HFFc6 (cell line): ENCODE data around the gene OR7G2. TPM values are rescaled to one million over a fixed set of nuclear protein-coding genes. Genes with fewer than 3 reads are reported as not detected.

Experiments
- DNase-seq: peaks from one replicate; pipeline ENCODE4 v3.0.0-alpha.2; 2018
- H3K27ac Mint-ChIP-seq: 2 replicates; pipeline ENCODE4 v1.8.0; 2020; ENCODE audit warnings: mild to moderate bottlenecking, mixed read lengths
- H3K27me3 Mint-ChIP-seq: 2 replicates; pipeline ENCODE4 v1.8.0; 2021; ENCODE audit warnings: mild to moderate bottlenecking, moderate library complexity, mixed read lengths; ENCODE audit not compliant: insufficient read depth
- H3K36me3 Mint-ChIP-seq: 2 replicates; pipeline ENCODE4 v1.8.0; 2021; ENCODE audit warnings: low read depth, mixed read lengths
- H3K4me1 Mint-ChIP-seq: 2 replicates; pipeline ENCODE4 v1.8.0; 2020; ENCODE audit warnings: low read depth, mixed read lengths
- H3K4me3 Mint-ChIP-seq: 2 replicates; pipeline ENCODE4 v1.8.0; 2020; ENCODE audit warnings: mild to moderate bottlenecking, moderate library complexity, mixed read lengths
- H3K9me3 Mint-ChIP-seq: 2 replicates; pipeline ENCODE4 v1.8.0; 2020; ENCODE audit warnings: mild to moderate bottlenecking, mixed read lengths
- total RNA-seq, 6 experiments: library from RNA; stranded (reverse); fragmentation: NEBNext Ultra II Directional; extraction: Animal tissue kit (Norgen Biotek cat#: 25700); gene quantifications; 2 replicates in 1 of 6; 3 replicates in 5 of 6; pipeline ENCODE4 v1.2.3, GENCODE V29; 2021
- TF ChIP-seq, protein P1 (sequence below): fragments of 200-600 bp; sonication (generic); IDR thresholded peaks from 2 replicates; pipeline ENCODE4 v1.5.0; 2021; ENCODE audit warnings: antibody characterized with exemption, mild to moderate bottlenecking

OR7G2 gene
- total RNA-seq, 6 experiments from 2014 or later: not detected

DNA sequence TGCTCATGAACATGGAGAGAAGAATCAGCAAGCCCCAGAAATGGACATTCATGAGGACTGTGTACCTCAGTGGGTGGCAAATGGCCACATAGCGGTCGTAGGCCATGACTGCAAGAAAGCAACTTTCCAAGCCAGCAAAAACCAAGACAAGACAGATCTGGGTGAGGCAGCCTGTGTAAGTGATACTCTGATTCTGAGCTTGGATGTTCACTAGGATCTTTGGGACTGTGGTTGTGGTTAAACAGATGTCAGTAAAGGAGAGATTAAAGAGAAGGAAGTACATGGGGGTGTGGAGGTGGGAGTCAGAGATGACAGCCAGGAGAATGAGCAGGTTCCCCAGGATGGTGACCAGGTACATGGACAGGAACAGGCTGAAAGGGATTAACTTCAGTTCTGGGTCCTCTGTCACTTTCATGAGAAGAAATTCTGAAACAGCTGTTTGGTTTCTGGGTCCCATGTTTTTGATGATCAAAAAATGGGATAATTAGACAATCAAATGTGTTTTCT is 8.1 kb upstream of the OR7G2 start, which contains the start of gene OR7G1:
TSS of gene OR7G1 (minus strand) at position 457 of the 507 bp plus-strand sequence. CDS start at position 457, 0 bp downstream.
- H3K27ac Mint-ChIP-seq: no peak within 1 kb of the TSS

GRCh38 chr19:9109959-9110358 is 2.7 kb upstream of the OR7G2 start:
- peaks cover 10% of the 10 kb centered on the region for H3K9me3 Mint-ChIP-seq
- no peak overlapping the region for H3K4me3 Mint-ChIP-seq
- H3K27me3 Mint-ChIP-seq: no peaks in the 10 kb centered on the region; the same call in 1 of the 2 replicates
- DNase-seq: no peak
- no peak overlapping the region for H3K27ac Mint-ChIP-seq
- no peaks in the 10 kb centered on the region for H3K4me1 Mint-ChIP-seq
- TF ChIP-seq, protein P1, sequence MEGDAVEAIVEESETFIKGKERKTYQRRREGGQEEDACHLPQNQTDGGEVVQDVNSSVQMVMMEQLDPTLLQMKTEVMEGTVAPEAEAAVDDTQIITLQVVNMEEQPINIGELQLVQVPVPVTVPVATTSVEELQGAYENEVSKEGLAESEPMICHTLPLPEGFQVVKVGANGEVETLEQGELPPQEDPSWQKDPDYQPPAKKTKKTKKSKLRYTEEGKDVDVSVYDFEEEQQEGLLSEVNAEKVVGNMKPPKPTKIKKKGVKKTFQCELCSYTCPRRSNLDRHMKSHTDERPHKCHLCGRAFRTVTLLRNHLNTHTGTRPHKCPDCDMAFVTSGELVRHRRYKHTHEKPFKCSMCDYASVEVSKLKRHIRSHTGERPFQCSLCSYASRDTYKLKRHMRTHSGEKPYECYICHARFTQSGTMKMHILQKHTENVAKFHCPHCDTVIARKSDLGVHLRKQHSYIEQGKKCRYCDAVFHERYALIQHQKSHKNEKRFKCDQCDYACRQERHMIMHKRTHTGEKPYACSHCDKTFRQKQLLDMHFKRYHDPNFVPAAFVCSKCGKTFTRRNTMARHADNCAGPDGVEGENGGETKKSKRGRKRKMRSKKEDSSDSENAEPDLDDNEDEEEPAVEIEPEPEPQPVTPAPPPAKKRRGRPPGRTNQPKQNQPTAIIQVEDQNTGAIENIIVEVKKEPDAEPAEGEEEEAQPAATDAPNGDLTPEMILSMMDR: no peak
- no peaks in the 10 kb centered on the region; the same call in 1 of the 2 replicates for H3K36me3 Mint-ChIP-seq

More for the DNA sequence above, 8.1 kb upstream of the OR7G2 start, which contains the start of gene OR7G1:
- H3K4me1 Mint-ChIP-seq: no peaks in the 10 kb centered on the region
- H3K4me3 Mint-ChIP-seq: no peak within 1 kb of the TSS
- no peak for DNase-seq
- TF ChIP-seq, protein P1: no peak
- peaks cover 4% of the 10 kb centered on the region; the same call in 1 of the 2 replicates for H3K9me3 Mint-ChIP-seq
- no peaks in the 10 kb centered on the region; the same call in 1 of the 2 replicates for H3K27me3 Mint-ChIP-seq
- no peaks in the 10 kb centered on the region; the same call in 1 of the 2 replicates for H3K36me3 Mint-ChIP-seq

GRCh38 chr19:9086761-9087160 is 20.5 kb downstream of the OR7G2 start, which contains the start of gene OR1M1:
TSS of gene OR1M1 (plus strand) at chr19:9087061. CDS start at chr19:9093245, 6,184 bp downstream.
- Mint-ChIP-seq H3K4me1 (no peaks in the 10 kb centered on the region), H3K9me3 (peaks cover 6% of the 10 kb centered on the region), H3K36me3 (no peaks in the 10 kb centered on the region), H3K4me3 (no peak within 1 kb of the TSS), H3K27ac (no peak within 1 kb of the TSS), H3K27me3 (peaks cover 7% of the 10 kb centered on the region; the same call in 1 of the 2 replicates)
- no peak for DNase-seq
- TF ChIP-seq, protein P1: no peak

GRCh38 chr19:9078651-9079050 is 28.6 kb downstream of the OR7G2 start:
- DNase-seq: no peak
- Mint-ChIP-seq H3K36me3 (no peaks in the 10 kb centered on the region), H3K27ac (no peak overlapping the region), H3K9me3 (no peaks in the 10 kb centered on the region), H3K4me3 (no peak overlapping the region), H3K27me3 (no peaks in the 10 kb centered on the region; the same call in none of the 2 replicates), H3K4me1 (peaks cover 12% of the 10 kb centered on the region)
- TF ChIP-seq, protein P1: no peak

- no peak for DNase-seq
- Mint-ChIP-seq H3K27me3 (no peaks in the 10 kb centered on the region; the same call in none of the 2 replicates), H3K4me3 (no peak overlapping the region), H3K36me3 (no peaks in the 10 kb centered on the region), H3K4me1 (peaks cover 12% of the 10 kb centered on the region), H3K9me3 (no peaks in the 10 kb centered on the region), H3K27ac (no peak overlapping the region)
- TF ChIP-seq, protein P1: no peak
Observed at GRCh38 chr19:9076901-9077300, 30.4 kb downstream of the OR7G2 start.
